ENCODE measurements around the gene CPM. TPM values are rescaled to one million over a fixed set of nuclear protein-coding genes. Genes with fewer than 3 reads are reported as not detected.
"Not testable (repeated sequence)": the region's sequence is repeated elsewhere in the genome, so short reads cannot be mapped to it uniquely, and the experiment has no call there.

The CPM gene
- total and polyA plus RNA-seq, 8 donors: 5.7 to 103 (median 45.8) TPM

GRCh38 chr12:68815232-68815927 lies 117.6 kb downstream of the CPM start:
- Histone ChIP-seq H3K27me3 (no peaks in the 10 kb centered on the region), H3K36me3 (peaks cover 44 to 94% (median 89%) of the 10 kb centered on the region in 4 donors), H3K9me3 (no peaks in the 10 kb centered on the region), H3K4me3 (no peak overlapping the region), H3K27ac (no peak overlapping the region), H3K4me1 (peaks cover 26 to 66% (median 39%) of the 10 kb centered on the region in 4 donors)
- intact Hi-C loops (cut with DNase I; ENCODE audit: low total_unique reads): no loop called here
- no peak for DNase-seq
- WGBS, 5 donors: 60 to 76% (median 64%) methylated on average over 5 of the region's 5 CpGs
- TF ChIP-seq CTCF (IDR thresholded peaks at IDR 0.05): no peak
- TF ChIP-seq POLR2AphosphoS5 (IDR thresholded peaks at IDR 0.05): no peak
- TF ChIP-seq EP300 (IDR thresholded peaks at IDR 0.05): no peak
- no peak for TF ChIP-seq POLR2A (IDR thresholded peaks at IDR 0.05)

GRCh38 chr12:68814490-68815231 lies 118.3 kb downstream of the CPM start:
- Histone ChIP-seq H3K9me3 (no peaks in the 10 kb centered on the region), H3K27me3 (no peaks in the 10 kb centered on the region), H3K4me3 (no peak overlapping the region), H3K4me1 (peaks cover 26 to 73% (median 44%) of the 10 kb centered on the region in 4 donors), H3K36me3 (peaks cover 46 to 95% (median 90%) of the 10 kb centered on the region in 4 donors), H3K27ac (no peak overlapping the region)
- no peak for DNase-seq
- TF ChIP-seq EP300 (IDR thresholded peaks at IDR 0.05) (no peak), POLR2AphosphoS5 (IDR thresholded peaks at IDR 0.05) (no peak), CTCF (IDR thresholded peaks at IDR 0.05) (no peak), POLR2A (IDR thresholded peaks at IDR 0.05) (no peak)
- 71 to 85% (median 81%) methylated on average over 3 of the region's 3 CpGs for WGBS, 5 donors
- intact Hi-C loops (cut with DNase I; ENCODE audit: low total_unique reads): no loop called here

GRCh38 chr12:68813242-68813593 lies 119.8 kb downstream of the CPM start:
- TF ChIP-seq POLR2A (IDR thresholded peaks at IDR 0.05) (no peak), POLR2AphosphoS5 (IDR thresholded peaks at IDR 0.05) (no peak), CTCF (IDR thresholded peaks at IDR 0.05) (no peak), EP300 (IDR thresholded peaks at IDR 0.05) (no peak)
- DNase-seq: no peak
- WGBS, 5 donors: 66 to 73% (median 69%) methylated on average over 2 of the region's 2 CpGs
- Histone ChIP-seq H3K4me1 (peaks cover 26 to 80% (median 48%) of the 10 kb centered on the region in 4 donors), H3K4me3 (peak overlapping the region in 1 of 4 donors; percentile 11), H3K27ac (no peak overlapping the region), H3K27me3 (no peaks in the 10 kb centered on the region), H3K9me3 (no peaks in the 10 kb centered on the region), H3K36me3 (peaks cover 36 to 81% (median 79%) of the 10 kb centered on the region in 4 donors)
- intact Hi-C loops (cut with DNase I; ENCODE audit: low total_unique reads): no loop called here

GRCh38 chr12:68812553-68813241 lies 120.3 kb downstream of the CPM start:
- DNase-seq: no peak
- Histone ChIP-seq H3K36me3 (peaks cover 31 to 76% (median 74%) of the 10 kb centered on the region in 4 donors), H3K27me3 (no peaks in the 10 kb centered on the region), H3K4me3 (peak overlapping the region in 1 of 4 donors; percentile 11), H3K27ac (no peak overlapping the region), H3K4me1 (peaks cover 26 to 76% (median 48%) of the 10 kb centered on the region in 4 donors), H3K9me3 (no peaks in the 10 kb centered on the region)
- TF ChIP-seq POLR2AphosphoS5 (IDR thresholded peaks at IDR 0.05) (no peak), POLR2A (IDR thresholded peaks at IDR 0.05) (no peak), CTCF (IDR thresholded peaks at IDR 0.05) (no peak), EP300 (IDR thresholded peaks at IDR 0.05) (no peak)
- intact Hi-C loops (cut with DNase I; ENCODE audit: low total_unique reads): no loop called here
- WGBS, 5 donors: 53 to 84% (median 60%) methylated on average over 1 of the region's 1 CpG

- intact Hi-C loops (cut with DNase I; ENCODE audit: low total_unique reads); DNase-seq; H3K27ac ChIP-seq; H3K27me3 ChIP-seq; H3K9me3 ChIP-seq: not testable (repeated sequence)
- peak overlapping the region in 1 of 4 donors; percentile 2 for H3K4me3 ChIP-seq
- H3K36me3 ChIP-seq: peaks cover 29 to 65% (median 62%) of the 10 kb centered on the region in 4 donors
- WGBS, 5 donors: 73 to 87% (median 76%) methylated on average over 6 of the region's 6 CpGs
- H3K4me1 ChIP-seq: peaks cover 26 to 85% (median 54%) of the 10 kb centered on the region in 4 donors
Measured at GRCh38 chr12:68811573-68811972, 121.4 kb downstream of the CPM start.

GRCh38 chr12:68810027-68810389 lies 123.0 kb downstream of the CPM start:
- peaks cover 25 to 49% (median 47%) of the 10 kb centered on the region in 4 donors for H3K36me3 ChIP-seq
- peaks cover 26 to 73% (median 55%) of the 10 kb centered on the region in 4 donors for H3K4me1 ChIP-seq
- H3K9me3 ChIP-seq; H3K27me3 ChIP-seq; DNase-seq; intact Hi-C loops (cut with DNase I; ENCODE audit: low total_unique reads); H3K27ac ChIP-seq: not testable (repeated sequence)
- H3K4me3 ChIP-seq: peak overlapping the region in 2 of 4 donors; percentile 62 to 78
- 97 to 98% (median 98%) methylated on average over 13 of the region's 13 CpGs for WGBS, 5 donors
